H1 (cell line): Measurements from ENCODE around the gene GALR1. TPM values are rescaled to one million over a fixed set of nuclear protein-coding genes. Genes with fewer than 3 reads are reported as not detected.

ENCODE experiments used
- CTCF ChIA-PET: fragments of 300-600 bp; sonication (Branson Sonifier 250); formaldehyde crosslinking; loops from one replicate; lab custom pipeline; 2021; ENCODE audit not compliant: partially characterized antibody; lab: Charles Lee
- POLR2A ChIA-PET: fragments of 300-600 bp; sonication (Branson Sonifier 250); formaldehyde crosslinking; loops from one replicate; lab custom pipeline; 2021; ENCODE audit warnings: inconsistent platforms; ENCODE audit not compliant: partially characterized antibody; lab: Charles Lee
- DNase-seq, 2 experiments: peaks; one replicate each; pipeline versions ENCODE4 v3.0.0 to v3.0.0-alpha.2; 2010 to 2022; ENCODE audit warnings: low spot score in 2 of 2, low read depth in 1 of 2, mixed read lengths in 1 of 2
- FAIRE-seq: peaks from 2 replicates; lab custom pipeline; 2011; peaks lifted over from hg19 to GRCh38; lab: Jason Lieb, UNC
- H2AFZ ChIP-seq: 2 replicates; pipeline ENCODE4 v1.8.1; 2012; ENCODE audit warnings: low read length, inconsistent platforms
- H2AK5ac ChIP-seq: 2 replicates; pipeline ENCODE4 v1.6.1; 2013; ENCODE audit warnings: low read depth, low read length
- H2BK120ac ChIP-seq: replicated peaks from 2 replicates; pipeline ENCODE3; 2013; ENCODE audit warnings: low read depth, low read length, inconsistent platforms
- H2BK12ac ChIP-seq: 2 replicates; pipeline ENCODE4 v1.6.1; 2013; ENCODE audit warnings: low read depth, low read length
- H2BK15ac ChIP-seq: 2 replicates; pipeline ENCODE4 v1.6.1; 2013; ENCODE audit warnings: low read length
- H2BK20ac ChIP-seq: 2 replicates; pipeline ENCODE4 v1.6.1; 2013; ENCODE audit warnings: low read length
- H2BK5ac ChIP-seq: 2 replicates; pipeline ENCODE4 v1.6.1; 2013; ENCODE audit warnings: low read depth, low read length
- H3K14ac ChIP-seq: 2 replicates; pipeline ENCODE4 v1.6.1; 2013; ENCODE audit warnings: inconsistent platforms; ENCODE audit not compliant: insufficient read length
- H3K18ac ChIP-seq: 2 replicates; pipeline ENCODE4 v1.6.1; 2013; ENCODE audit warnings: low read length; ENCODE audit errors: extremely low read depth
- H3K23ac ChIP-seq: 2 replicates; pipeline ENCODE4 v1.6.1; 2013; ENCODE audit warnings: inconsistent platforms; ENCODE audit not compliant: insufficient read length
- H3K23me2 ChIP-seq: 2 replicates; pipeline ENCODE4 v1.6.1; 2013; ENCODE audit warnings: low read depth, low read length
- H3K27ac ChIP-seq: 2 replicates; pipeline ENCODE4 v1.6.1; 2011; ENCODE audit warnings: low read depth, low read length, inconsistent platforms
- H3K27me3 ChIP-seq, 4 experiments: replicated peaks in 1 of 4; 1 replicate in 1 of 4; 2 replicates in 3 of 4; pipeline versions ENCODE4 v1.6.1 to v1.8.1; 2011 to 2013; ENCODE audit warnings: low read length in 3 of 4, mild to moderate bottlenecking in 3 of 4, inconsistent platforms in 2 of 4, mixed read lengths in 2 of 4, moderate library complexity in 1 of 4; ENCODE audit not compliant: control insufficient read depth in 3 of 4, insufficient read depth in 3 of 4; ENCODE audit errors: extremely low read depth in 1 of 4
- H3K36me3 ChIP-seq, 4 experiments: 2 replicates each; pipeline versions ENCODE4 v1.6.1 to v1.8.1; 2011 to 2013; ENCODE audit warnings: mild to moderate bottlenecking in 4 of 4, low read length in 3 of 4, moderate library complexity in 2 of 4, control low read depth in 1 of 4, inconsistent platforms in 1 of 4; ENCODE audit not compliant: insufficient read depth in 4 of 4, control insufficient read depth in 2 of 4
- H3K4ac ChIP-seq: replicated peaks from 2 replicates; pipeline ENCODE3; 2013; ENCODE audit warnings: low read length, low read depth, mixed read lengths, inconsistent platforms; ENCODE audit not compliant: insufficient read length
- H3K4me1 ChIP-seq, 4 experiments: replicated peaks in 1 of 4; 1 replicate in 1 of 4; 2 replicates in 3 of 4; pipeline versions ENCODE4 v1.6.1 to v1.8.1; 2011 to 2013; ENCODE audit warnings: low read length in 3 of 4, inconsistent platforms in 2 of 4, mixed read lengths in 1 of 4; ENCODE audit not compliant: insufficient read depth in 4 of 4, control insufficient read depth in 3 of 4
- H3K4me2 ChIP-seq, 2 experiments: 2 replicates each; pipeline versions ENCODE4 v1.6.1 to v1.8.1; 2011 to 2013; ENCODE audit warnings: low read depth in 2 of 2, low read length in 2 of 2, control low read depth in 1 of 2, inconsistent platforms in 1 of 2, mild to moderate bottlenecking in 1 of 2; ENCODE audit not compliant: insufficient read depth in 1 of 2
- H3K4me3 ChIP-seq, 4 experiments: fragments of 200-600, 300-600 bp in 1 of 4; sonication (generic), shearing (Covaris generic), sonication (Bioruptor Twin) in 1 of 4; 2 replicates each; pipeline versions ENCODE4 v1.5.1 to v1.8.1; 2011 to 2016; ENCODE audit warnings: low read length in 4 of 4, low read depth in 3 of 4, control low read depth in 2 of 4, inconsistent platforms in 2 of 4, mild to moderate bottlenecking in 2 of 4, mixed read lengths in 1 of 4, moderate library complexity in 1 of 4; ENCODE audit not compliant: insufficient read depth in 2 of 4; ENCODE audit errors: extremely low read depth in 1 of 4
- H3K56ac ChIP-seq: replicated peaks from 2 replicates; pipeline ENCODE3; 2013; ENCODE audit warnings: low read depth, mild to moderate bottlenecking, mixed read lengths, low read length, inconsistent platforms; ENCODE audit not compliant: insufficient read length
- H3K79me1 ChIP-seq: 2 replicates; pipeline ENCODE4 v1.6.1; 2013; ENCODE audit warnings: low read depth, low read length, control low read depth
- H3K79me2 ChIP-seq, 2 experiments: 2 replicates each; pipeline versions ENCODE4 v1.6.1 to v1.8.1; 2012 to 2013; ENCODE audit warnings: low read length in 2 of 2, mild to moderate bottlenecking in 2 of 2, inconsistent platforms in 1 of 2; ENCODE audit not compliant: insufficient read depth in 2 of 2, control insufficient read depth in 1 of 2
- H3K9ac ChIP-seq, 4 experiments: replicated peaks in 1 of 4; 1 replicate in 1 of 4; 2 replicates in 3 of 4; pipeline versions ENCODE4 v1.6.1 to v1.8.1; 2011 to 2013; ENCODE audit warnings: low read depth in 3 of 4, low read length in 3 of 4, control low read depth in 2 of 4, mild to moderate bottlenecking in 2 of 4, moderate library complexity in 2 of 4, inconsistent platforms in 1 of 4; ENCODE audit errors: extremely low read depth in 1 of 4
- H3K9me3 ChIP-seq, 2 experiments: 2 replicates each; pipeline versions ENCODE4 v1.6.1 to v1.8.1; 2012 to 2013; ENCODE audit warnings: mild to moderate bottlenecking in 2 of 2, moderate library complexity in 2 of 2, control low read depth in 1 of 2, inconsistent platforms in 1 of 2, low read depth in 1 of 2, low read length in 1 of 2, mixed read lengths in 1 of 2; ENCODE audit not compliant: insufficient read depth in 2 of 2
- H4K20me1 ChIP-seq, 2 experiments: replicated peaks in 1 of 2; 2 replicates each; pipeline versions ENCODE3 to v1.8.1; 2011 to 2013; ENCODE audit warnings: inconsistent platforms in 2 of 2, low read length in 2 of 2, mild to moderate bottlenecking in 1 of 2; ENCODE audit not compliant: insufficient read depth in 2 of 2, control insufficient read depth in 1 of 2
- H4K5ac ChIP-seq: 2 replicates; pipeline ENCODE4 v1.6.1; 2013; ENCODE audit warnings: low read length, low read depth, mixed read lengths, inconsistent platforms; ENCODE audit not compliant: insufficient read length
- H4K8ac ChIP-seq: 2 replicates; pipeline ENCODE4 v1.8.0; 2013; ENCODE audit warnings: mild to moderate bottlenecking, moderate library complexity, low read length, inconsistent platforms; ENCODE audit not compliant: insufficient read depth; ENCODE audit errors: extremely low read depth
- H4K91ac ChIP-seq: replicated peaks from 2 replicates; pipeline ENCODE3; 2013; ENCODE audit warnings: low read length, mixed read lengths, inconsistent platforms; ENCODE audit not compliant: insufficient read length
- BACH1 ChIP-seq: IDR thresholded peaks from 2 replicates; pipeline ENCODE4 v1.6.1; 2012; ENCODE audit warnings: low read length, improper control_type of control experiment
- CBX8 ChIP-seq: fragments of 300-800, 300-1000 bp; sonication (generic); IDR thresholded peaks from 2 replicates; pipeline ENCODE4 v1.7.1; 2016; ENCODE audit warnings: low read depth, low read length, borderline replicate concordance
- GTF2F1 ChIP-seq: IDR thresholded peaks from 2 replicates; pipeline ENCODE4 v1.6.1; 2012; ENCODE audit warnings: low read depth, low read length, improper control_type of control experiment, borderline replicate concordance
- HDAC6 ChIP-seq: IDR thresholded peaks from one replicate; pipeline ENCODE4 v1.7.1; 2012; ENCODE audit warnings: low read depth, mild to moderate bottlenecking, inconsistent platforms, low read length, moderate library complexity
- MAFK ChIP-seq: IDR thresholded peaks from 2 replicates; pipeline ENCODE4 v1.6.1; 2012; ENCODE audit warnings: low read depth, mild to moderate bottlenecking, improper control_type of control experiment, low read length
- PHF8 ChIP-seq: fragments of 200-600 bp; sonication (generic); conservative IDR thresholded peaks from 2 replicates; pipeline ENCODE4 v1.7.1; 2012; ENCODE audit warnings: low read depth, mild to moderate bottlenecking, inconsistent platforms, low read length, moderate library complexity
- RNF2 ChIP-seq: fragments of 200-900, 300-1000 bp; sonication (generic); IDR thresholded peaks from 2 replicates; pipeline ENCODE4 v1.7.1; 2016; ENCODE audit warnings: borderline replicate concordance, low read depth, mild to moderate bottlenecking, antibody characterized with exemption, low read length; ENCODE audit not compliant: poor library complexity, severe bottlenecking; ENCODE audit errors: missing control alignments
- SIX5 ChIP-seq: IDR thresholded peaks from 2 replicates; pipeline ENCODE4 v1.6.1; 2011; ENCODE audit warnings: mild to moderate bottlenecking, low read depth, low read length
- SP2 ChIP-seq: IDR thresholded peaks from 2 replicates; pipeline ENCODE4 v1.6.1; 2012; ENCODE audit warnings: mild to moderate bottlenecking, low read length, inconsistent platforms
- SP4 ChIP-seq: IDR thresholded peaks from 2 replicates; pipeline ENCODE4 v1.6.1; 2012; ENCODE audit warnings: low read length, inconsistent platforms
- WGBS, 2 experiments: shearing (Covaris generic) in 1 of 2; methylation state at CpG; one replicate each; pipeline versions ENCODE4 v1.1.6 to v1.1.7; 2013 to 2015; ENCODE audit warnings: low lambda C conversion rate in 2 of 2, mixed read lengths in 2 of 2, inconsistent platforms in 1 of 2, low coverage in 1 of 2, missing lambda C conversion rate in 1 of 2; ENCODE audit not compliant: insufficient replicate concordance in 2 of 2, insufficient coverage in 1 of 2, insufficient read length in 1 of 2; ENCODE audit errors: extremely low coverage in 1 of 2, missing lambda C conversion rate in 1 of 2; 5-methylcytosine and 5-hydroxymethylcytosine counted together
- polyA plus RNA-seq, 7 experiments: library from polyadenylated mRNA; depleted of rRNA in 3 of 7; stranded (reverse) in 5 of 7; unstranded in 2 of 7; fragments of >200 nt in 5 of 7; fragments of 200-250 nt in 2 of 7; gene quantifications; 1 replicate in 5 of 7; 2 replicates in 1 of 7; 4 replicates in 1 of 7; pipeline versions ENCODE4 v1.2.1 to v1.2.3, GENCODE V29; 2011 to 2013; ENCODE audit warnings: missing spikeins in 2 of 7, mixed read lengths in 2 of 7
- total RNA-seq: library from RNA; stranded (reverse); fragmentation: NEBNext Ultra II Directional; extraction: Animal tissue kit (Norgen Biotek cat#: 25700); gene quantifications from 2 replicates; pipeline ENCODE4 v1.2.1, GENCODE V29; 2021
- TF ChIP-seq, protein P1 (sequence below): IDR thresholded peaks from 2 replicates; pipeline ENCODE4 v1.6.1; 2012; ENCODE audit warnings: low read length, inconsistent platforms
- TF ChIP-seq, protein P2 (sequence below): IDR thresholded peaks from 2 replicates; pipeline ENCODE4 v1.6.1; 2012; ENCODE audit warnings: inconsistent platforms

Gene GALR1
- total and polyA plus RNA-seq, 2 of the 8 experiments (the other 6 are each of a cell fraction or from before 2014, with no cell fraction given): 0.09 to 1.6 TPM

DNA sequence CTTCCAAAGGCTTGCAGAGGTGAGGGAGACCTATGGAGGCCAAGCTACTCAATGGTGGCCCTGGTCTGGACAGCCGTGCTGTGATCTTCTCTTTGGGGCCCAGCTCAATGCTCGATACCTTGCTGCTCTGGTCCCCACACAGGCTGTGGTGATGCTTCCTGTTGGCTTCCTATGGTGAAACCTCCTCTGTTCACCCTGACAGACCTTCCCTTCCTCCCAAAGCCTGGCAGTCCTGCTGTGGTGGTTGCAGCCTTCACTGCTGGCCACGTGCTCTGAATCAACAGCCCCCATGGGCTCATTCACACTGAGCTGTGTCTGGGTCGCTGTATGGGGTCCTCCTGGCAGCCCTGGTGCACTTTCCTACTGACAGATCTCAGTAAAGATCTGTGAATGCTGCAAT, 31.0 kb upstream of the GALR1 start:
- Histone ChIP-seq H4K5ac (no peak overlapping the region), H2BK15ac (no peak overlapping the region), H3K18ac (no peak overlapping the region), H2BK120ac (no peak overlapping the region), H3K9ac (no peak overlapping the region), H3K23me2 (no peaks in the 10 kb centered on the region; the same call in 1 of the 2 replicates), H2BK5ac (no peak overlapping the region), H3K4me3 (no peak overlapping the region), H2AFZ (no peak overlapping the region), H3K4ac (no peak overlapping the region), H4K91ac (no peak overlapping the region), H2BK12ac (no peak overlapping the region; the same call in 1 of the 2 replicates), H3K4me1 (peaks cover 0 to 3% (median 0%) of the 10 kb centered on the region in 4 experiments; a peak in 1 of 7 replicates), H3K23ac (no peak overlapping the region), H3K14ac (no peak overlapping the region), H3K4me2 (no peak overlapping the region), H3K36me3 (no peaks in the 10 kb centered on the region), H4K20me1 (no peaks in the 10 kb centered on the region), H3K27me3 (no peaks in the 10 kb centered on the region), H2BK20ac (no peak overlapping the region), H3K56ac (no peak overlapping the region), H3K27ac (no peak overlapping the region), H3K9me3 (no peaks in the 10 kb centered on the region), H3K79me1 (no peaks in the 10 kb centered on the region), H4K8ac (no peak overlapping the region), H2AK5ac (no peak overlapping the region), H3K79me2 (no peaks in the 10 kb centered on the region)
- DNase-seq (no peak), FAIRE-seq (no peak)
- CTCF ChIA-PET: interaction anchor here (1.0 kb wide), 1 partner anchor 104 kb away, joined by 3 read pairs; no protein-coding TSS in a partner anchor
- 84% methylated on average over 4 of the region's 4 CpGs; no CpG with 5 or more reads in 1 of the 2 experiments for WGBS, 2 experiments
- POLR2A ChIA-PET: no interaction called here
- TF ChIP-seq CBX8 (no peak), GTF2F1 (no peak), PHF8 (no peak), SP4 (no peak), SP2 (no peak), BACH1 (no peak), RNF2 (no peak), HDAC6 (no peak), SIX5 (no peak), MAFK (no peak)
- TF ChIP-seq, protein P1, sequence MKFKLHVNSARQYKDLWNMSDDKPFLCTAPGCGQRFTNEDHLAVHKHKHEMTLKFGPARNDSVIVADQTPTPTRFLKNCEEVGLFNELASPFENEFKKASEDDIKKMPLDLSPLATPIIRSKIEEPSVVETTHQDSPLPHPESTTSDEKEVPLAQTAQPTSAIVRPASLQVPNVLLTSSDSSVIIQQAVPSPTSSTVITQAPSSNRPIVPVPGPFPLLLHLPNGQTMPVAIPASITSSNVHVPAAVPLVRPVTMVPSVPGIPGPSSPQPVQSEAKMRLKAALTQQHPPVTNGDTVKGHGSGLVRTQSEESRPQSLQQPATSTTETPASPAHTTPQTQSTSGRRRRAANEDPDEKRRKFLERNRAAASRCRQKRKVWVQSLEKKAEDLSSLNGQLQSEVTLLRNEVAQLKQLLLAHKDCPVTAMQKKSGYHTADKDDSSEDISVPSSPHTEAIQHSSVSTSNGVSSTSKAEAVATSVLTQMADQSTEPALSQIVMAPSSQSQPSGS: no peak
- TF ChIP-seq, protein P2, sequence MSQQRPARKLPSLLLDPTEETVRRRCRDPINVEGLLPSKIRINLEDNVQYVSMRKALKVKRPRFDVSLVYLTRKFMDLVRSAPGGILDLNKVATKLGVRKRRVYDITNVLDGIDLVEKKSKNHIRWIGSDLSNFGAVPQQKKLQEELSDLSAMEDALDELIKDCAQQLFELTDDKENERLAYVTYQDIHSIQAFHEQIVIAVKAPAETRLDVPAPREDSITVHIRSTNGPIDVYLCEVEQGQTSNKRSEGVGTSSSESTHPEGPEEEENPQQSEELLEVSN: no peak
